Right lobe of liver (tissue), 4 donors: Measurements from ENCODE around the gene NOD1.

Experiments used
- POLR2A ChIP-seq: fragments of 450-650 bp; IDR thresholded peaks from one replicate; pipeline ENCODE4 v1.6.1; 2017; ENCODE audit warnings: antibody characterized with exemption, mild to moderate bottlenecking
- TF ChIP-seq, protein P1 (sequence below), 4 donors: fragments of 200-600 bp in 3 of 4; fragments of 450-650 bp in 1 of 4; IDR thresholded peaks; one replicate each; pipeline versions ENCODE4 v1.5.1 to v1.8.0; 2016 to 2022; ENCODE audit warnings: antibody characterized with exemption in 4 of 4, mild to moderate bottlenecking in 2 of 4
- donor health status: DM: no; HTN: no; CAD: no.
- donor health status: DM: no; HTN: no; CAD: no.
- donor health status: DM: no; HTN: yes; CAD: no.

- TF ChIP-seq, protein P1, sequence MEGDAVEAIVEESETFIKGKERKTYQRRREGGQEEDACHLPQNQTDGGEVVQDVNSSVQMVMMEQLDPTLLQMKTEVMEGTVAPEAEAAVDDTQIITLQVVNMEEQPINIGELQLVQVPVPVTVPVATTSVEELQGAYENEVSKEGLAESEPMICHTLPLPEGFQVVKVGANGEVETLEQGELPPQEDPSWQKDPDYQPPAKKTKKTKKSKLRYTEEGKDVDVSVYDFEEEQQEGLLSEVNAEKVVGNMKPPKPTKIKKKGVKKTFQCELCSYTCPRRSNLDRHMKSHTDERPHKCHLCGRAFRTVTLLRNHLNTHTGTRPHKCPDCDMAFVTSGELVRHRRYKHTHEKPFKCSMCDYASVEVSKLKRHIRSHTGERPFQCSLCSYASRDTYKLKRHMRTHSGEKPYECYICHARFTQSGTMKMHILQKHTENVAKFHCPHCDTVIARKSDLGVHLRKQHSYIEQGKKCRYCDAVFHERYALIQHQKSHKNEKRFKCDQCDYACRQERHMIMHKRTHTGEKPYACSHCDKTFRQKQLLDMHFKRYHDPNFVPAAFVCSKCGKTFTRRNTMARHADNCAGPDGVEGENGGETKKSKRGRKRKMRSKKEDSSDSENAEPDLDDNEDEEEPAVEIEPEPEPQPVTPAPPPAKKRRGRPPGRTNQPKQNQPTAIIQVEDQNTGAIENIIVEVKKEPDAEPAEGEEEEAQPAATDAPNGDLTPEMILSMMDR (IDR thresholded peaks at IDR 0.05): no peak
- TF ChIP-seq POLR2A: no peak
These were observed 33.5 kb upstream of the NOD1 start for GRCh38 chr7:30511973-30512662.
